ENCODE data around the gene GPSM3. TPM values are rescaled to one million over a fixed set of nuclear protein-coding genes. Genes with fewer than 3 reads are reported as not detected.

The GPSM3 gene, protein sequence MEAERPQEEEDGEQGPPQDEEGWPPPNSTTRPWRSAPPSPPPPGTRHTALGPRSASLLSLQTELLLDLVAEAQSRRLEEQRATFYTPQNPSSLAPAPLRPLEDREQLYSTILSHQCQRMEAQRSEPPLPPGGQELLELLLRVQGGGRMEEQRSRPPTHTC
- total RNA-seq: 10 to 100 TPM; 82.0 to 89.5 TPM
- polyA plus RNA-seq: 136 TPM

- Histone ChIP-seq H3K27ac (ENCODE audit: low read depth, low read length) (peak within 1 kb of the TSS; percentile 85), H3K27me3 (ENCODE audit: insufficient read depth, low read length, poor library complexity, severe bottlenecking) (no peaks in the 10 kb centered on the region), H3K9me3 (ENCODE audit: low read length) (no peaks in the 10 kb centered on the region), H3K4me1 (ENCODE audit: insufficient read depth, low read length) (peaks cover 51% of the 10 kb centered on the region), H3K36me3 (ENCODE audit: insufficient read depth, low read length) (peaks cover 9% of the 10 kb centered on the region), H3K4me3 (ENCODE audit: low read length) (peak within 1 kb of the TSS; percentile 95)
- ChIA-PET CTCF (interaction anchor here (0.8 to 1.5 kb wide), 5 partner anchors 9 to 74 kb away, joined by 3 to 7 read pairs (median 3); no protein-coding TSS in a partner anchor), POLR2A (interaction anchor here (0.8 to 2.3 kb wide), 5 partner anchors 10 to 661 kb away, joined by 3 to 17 read pairs (median 4); partner anchors contain the start of genes AGPAT1, RNF5 and TAP1)
- Mint-ChIP-seq H3K4me3 (peak within 1 kb of the TSS; percentile 92 to 100 (median 96)), H3K4me1 (peaks cover 45 to 68% (median 50%) of the 10 kb centered on the region in 3 donors), H3K27me3 (peaks cover 0 to 2% of the 10 kb centered on the region in 2 donors), H3K36me3 (peaks cover under 1 to 54% (median 8%) of the 10 kb centered on the region in 3 donors), H3K27ac (peak within 1 kb of the TSS; percentile 95 to 99 (median 98)), H3K9me3 (no peaks in the 10 kb centered on the region)
- DNase-seq: peak; percentile 44 to 77 (median 57)
These were observed at the start of gene GPSM3 for GRCh38 chr6:32192608-32193039. Gene GPSM3 (minus strand): TSS chr6:32192643. CDS start chr6:32192513, 130 bp downstream.

- H3K4me1 ChIP-seq (ENCODE audit: insufficient read depth, low read length): peaks cover 6% of the 10 kb centered on the region
- CTCF ChIA-PET: no interaction called here
- H3K4me3 ChIP-seq (ENCODE audit: low read length): no peak overlapping the region
- Mint-ChIP-seq H3K27me3 (peaks cover 3 to 8% of the 10 kb centered on the region in 2 donors), H3K4me3 (no peak overlapping the region), H3K4me1 (peaks cover 6 to 9% (median 7%) of the 10 kb centered on the region in 3 donors), H3K27ac (peak overlapping the region in 3 of 8 donors; percentile 9 to 70 (median 41)), H3K36me3 (no peaks in the 10 kb centered on the region), H3K9me3 (no peaks in the 10 kb centered on the region)
- no peak for DNase-seq
- no peaks in the 10 kb centered on the region for H3K27me3 ChIP-seq (ENCODE audit: insufficient read depth, low read length, poor library complexity, severe bottlenecking)
- POLR2A ChIA-PET: no interaction called here
- no peaks in the 10 kb centered on the region for H3K36me3 ChIP-seq (ENCODE audit: insufficient read depth, low read length)
- H3K9me3 ChIP-seq (ENCODE audit: low read length): no peaks in the 10 kb centered on the region
- H3K27ac ChIP-seq (ENCODE audit: low read depth, low read length): no peak overlapping the region
These were observed 48.2 kb upstream of the GPSM3 start for GRCh38 chr6:32240686-32241085.

DNA sequence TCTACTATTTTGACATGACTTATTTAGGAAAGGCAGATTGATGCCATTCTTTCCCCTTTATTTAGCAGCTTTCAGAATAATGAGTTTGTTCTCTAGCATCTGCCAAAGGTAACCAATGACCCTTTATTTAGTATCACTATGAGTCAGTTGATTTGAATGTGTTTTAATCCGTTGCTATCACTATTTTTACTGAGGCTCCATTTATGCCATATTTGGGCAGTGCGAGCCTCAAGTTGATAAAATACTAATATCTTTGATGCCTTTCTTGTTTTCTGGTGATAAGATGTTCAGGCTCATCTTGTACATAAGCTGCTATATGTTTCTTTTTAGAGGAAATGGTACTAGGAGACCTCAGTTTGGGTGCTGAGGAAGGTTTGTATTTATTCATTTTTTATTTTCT, 47.0 kb upstream of the GPSM3 start:
- H3K27ac ChIP-seq (ENCODE audit: low read depth, low read length): no peak overlapping the region
- no peaks in the 10 kb centered on the region for H3K36me3 Mint-ChIP-seq
- H3K27ac Mint-ChIP-seq: no peak overlapping the region
- no peak for DNase-seq
- ChIA-PET POLR2A (no interaction called here), CTCF (no interaction called here)
- no peak overlapping the region for H3K4me3 Mint-ChIP-seq
- no peaks in the 10 kb centered on the region for H3K36me3 ChIP-seq (ENCODE audit: insufficient read depth, low read length)
- H3K4me1 ChIP-seq (ENCODE audit: insufficient read depth, low read length): no peaks in the 10 kb centered on the region
- H3K4me1 Mint-ChIP-seq: no peaks in the 10 kb centered on the region
- H3K9me3 Mint-ChIP-seq: no peaks in the 10 kb centered on the region
- no peaks in the 10 kb centered on the region for H3K9me3 ChIP-seq (ENCODE audit: low read length)
- peaks cover 4 to 10% of the 10 kb centered on the region in 2 donors for H3K27me3 Mint-ChIP-seq
- no peak overlapping the region for H3K4me3 ChIP-seq (ENCODE audit: low read length)
- H3K27me3 ChIP-seq (ENCODE audit: insufficient read depth, low read length, poor library complexity, severe bottlenecking): no peaks in the 10 kb centered on the region

DNA sequence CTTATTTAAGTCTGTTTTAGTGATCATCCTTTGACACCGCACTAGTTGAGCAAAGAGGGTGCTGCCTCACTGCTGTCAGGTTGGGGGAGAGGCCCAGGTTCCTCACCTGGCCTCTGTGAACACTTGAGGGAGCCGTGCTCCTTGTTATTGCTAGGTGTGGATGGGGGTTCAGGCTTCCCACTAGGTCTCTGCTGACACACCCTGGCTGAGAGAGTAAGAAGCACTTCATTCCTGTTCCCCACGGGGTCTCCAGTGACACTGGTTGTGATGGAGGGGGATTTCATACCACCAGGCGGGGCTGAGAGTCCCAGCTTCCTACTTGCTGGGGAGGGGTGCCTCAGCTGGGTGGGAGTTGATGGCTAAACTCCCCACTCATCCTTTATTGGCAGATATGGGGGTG, 42.5 kb upstream of the GPSM3 start:
- Mint-ChIP-seq H3K4me3 (no peak overlapping the region), H3K9me3 (no peaks in the 10 kb centered on the region), H3K27ac (no peak overlapping the region), H3K27me3 (peaks cover 1 to 10% of the 10 kb centered on the region in 2 donors), H3K4me1 (no peaks in the 10 kb centered on the region), H3K36me3 (no peaks in the 10 kb centered on the region)
- POLR2A ChIA-PET: no interaction called here
- Histone ChIP-seq H3K4me3 (ENCODE audit: low read length) (no peak overlapping the region), H3K4me1 (ENCODE audit: insufficient read depth, low read length) (no peaks in the 10 kb centered on the region), H3K36me3 (ENCODE audit: insufficient read depth, low read length) (no peaks in the 10 kb centered on the region), H3K9me3 (ENCODE audit: low read length) (no peaks in the 10 kb centered on the region), H3K27me3 (ENCODE audit: insufficient read depth, low read length, poor library complexity, severe bottlenecking) (no peaks in the 10 kb centered on the region), H3K27ac (ENCODE audit: low read depth, low read length) (no peak overlapping the region)
- peak in 1 of 5 donors; percentile 7 for DNase-seq
- CTCF ChIA-PET: no interaction called here

- ChIA-PET CTCF (interaction anchor here (0.9 kb wide), 1 partner anchor 19 kb away, joined by 3 read pairs; no protein-coding TSS in a partner anchor), POLR2A (no interaction called here)
- no peaks in the 10 kb centered on the region for H3K27me3 Mint-ChIP-seq
- Histone ChIP-seq H3K4me3 (ENCODE audit: low read length) (no peak overlapping the region), H3K4me1 (ENCODE audit: insufficient read depth, low read length) (peaks cover 11% of the 10 kb centered on the region), H3K36me3 (ENCODE audit: insufficient read depth, low read length) (no peaks in the 10 kb centered on the region), H3K27me3 (ENCODE audit: insufficient read depth, low read length, poor library complexity, severe bottlenecking) (no peaks in the 10 kb centered on the region), H3K27ac (ENCODE audit: low read depth, low read length) (no peak overlapping the region), H3K9me3 (ENCODE audit: low read length) (no peaks in the 10 kb centered on the region)
- H3K36me3 Mint-ChIP-seq: peaks cover 0 to 2% (median 0%) of the 10 kb centered on the region in 3 donors
- no peak overlapping the region for H3K4me3 Mint-ChIP-seq
- H3K27ac Mint-ChIP-seq: no peak overlapping the region
- no peaks in the 10 kb centered on the region for H3K9me3 Mint-ChIP-seq
- no peak for DNase-seq
- H3K4me1 Mint-ChIP-seq: no peaks in the 10 kb centered on the region
These were observed 34.0 kb upstream of the GPSM3 start for GRCh38 chr6:32226434-32226833.

DNA sequence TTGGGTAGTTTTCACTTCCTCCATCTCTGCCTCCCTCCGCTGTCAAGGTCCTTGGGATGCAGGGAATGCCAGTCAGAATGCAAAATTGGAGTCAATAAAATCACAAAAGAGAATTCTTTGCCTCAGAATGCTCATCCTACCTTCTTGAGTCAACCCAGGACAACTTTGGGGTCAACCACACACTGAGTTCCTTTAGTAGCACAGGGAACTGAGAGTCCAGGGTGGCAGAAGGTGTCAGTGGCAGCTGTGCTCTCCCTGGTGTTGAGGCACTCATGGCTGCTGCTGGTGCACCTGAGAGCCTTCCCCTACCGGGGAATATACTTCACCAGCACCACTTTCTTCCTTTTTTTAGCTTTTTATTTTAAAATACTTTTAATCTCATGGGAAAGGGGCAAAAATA, 32.3 kb upstream of the GPSM3 start:
- Mint-ChIP-seq H3K27me3 (no peaks in the 10 kb centered on the region), H3K4me3 (no peak overlapping the region), H3K27ac (no peak overlapping the region), H3K9me3 (no peaks in the 10 kb centered on the region), H3K4me1 (no peaks in the 10 kb centered on the region), H3K36me3 (peaks cover 0 to 2% (median 0%) of the 10 kb centered on the region in 3 donors)
- ChIA-PET POLR2A (no interaction called here), CTCF (no interaction called here)
- H3K4me1 ChIP-seq (ENCODE audit: insufficient read depth, low read length): peaks cover 11% of the 10 kb centered on the region
- no peak overlapping the region for H3K4me3 ChIP-seq (ENCODE audit: low read length)
- no peaks in the 10 kb centered on the region for H3K27me3 ChIP-seq (ENCODE audit: insufficient read depth, low read length, poor library complexity, severe bottlenecking)
- no peak overlapping the region for H3K27ac ChIP-seq (ENCODE audit: low read depth, low read length)
- no peaks in the 10 kb centered on the region for H3K36me3 ChIP-seq (ENCODE audit: insufficient read depth, low read length)
- no peak for DNase-seq
- H3K9me3 ChIP-seq (ENCODE audit: low read length): no peaks in the 10 kb centered on the region

DNA sequence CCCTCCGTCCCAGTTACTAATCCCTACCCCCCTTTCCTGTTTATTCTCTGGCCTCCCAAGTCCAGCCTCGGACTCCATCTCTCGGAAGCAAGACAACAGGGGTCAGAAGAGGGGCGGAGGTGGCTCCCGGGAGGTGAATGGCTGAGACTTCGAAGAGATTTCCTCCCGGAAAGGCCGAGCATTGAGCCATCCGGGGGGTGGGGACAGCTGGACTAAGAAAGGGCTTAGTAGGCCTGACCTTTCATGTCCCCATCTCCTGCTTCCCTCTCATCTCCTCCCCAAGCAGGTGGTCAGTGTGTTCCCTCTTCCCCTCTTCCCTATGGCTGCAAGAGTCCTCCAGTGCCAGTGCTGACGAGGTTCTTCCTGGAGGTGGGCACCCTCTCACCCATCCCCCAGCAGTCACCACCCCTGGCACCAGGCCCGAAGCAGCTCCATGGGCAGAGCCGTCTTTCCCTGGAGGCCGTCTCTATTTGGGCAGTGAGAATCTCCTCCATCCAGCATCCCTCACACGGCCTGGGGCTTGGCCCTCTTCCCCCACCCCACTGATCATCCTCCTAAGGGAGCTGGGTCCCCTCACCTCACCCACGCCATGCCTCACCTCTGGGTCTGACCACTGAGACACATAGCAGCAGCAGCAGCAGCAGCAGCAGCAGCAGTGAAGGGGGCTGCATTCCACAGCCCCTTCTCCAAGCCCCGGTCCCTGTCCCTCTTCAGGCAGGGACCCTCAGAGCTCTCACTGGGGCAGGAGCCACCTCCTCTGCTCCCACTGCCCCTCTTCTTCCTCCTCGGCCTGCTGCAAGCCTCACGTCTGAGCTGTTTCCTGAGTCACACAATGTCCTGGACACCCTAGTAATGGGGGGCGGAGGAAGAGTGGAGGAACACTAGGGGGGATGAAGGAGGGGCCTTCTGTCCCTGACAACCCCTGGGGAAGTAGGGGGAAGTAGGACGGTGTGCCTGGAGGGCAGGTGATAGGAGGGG, 31.1 kb upstream of the GPSM3 start, which contains the start of gene NOTCH4:
NOTCH4 (minus strand) TSS at position 810 of the 978 bp plus-strand sequence; CDS start at position 671, 139 bp downstream.
- Histone ChIP-seq H3K27ac (ENCODE audit: low read depth, low read length) (no peak within 1 kb of the TSS), H3K4me3 (ENCODE audit: low read length) (no peak within 1 kb of the TSS), H3K27me3 (ENCODE audit: insufficient read depth, low read length, poor library complexity, severe bottlenecking) (no peaks in the 10 kb centered on the region), H3K4me1 (ENCODE audit: insufficient read depth, low read length) (peaks cover 11% of the 10 kb centered on the region), H3K9me3 (ENCODE audit: low read length) (no peaks in the 10 kb centered on the region), H3K36me3 (ENCODE audit: insufficient read depth, low read length) (no peaks in the 10 kb centered on the region)
- CTCF ChIA-PET: no interaction called here
- Mint-ChIP-seq H3K4me3 (no peak within 1 kb of the TSS), H3K4me1 (no peaks in the 10 kb centered on the region), H3K27ac (no peak within 1 kb of the TSS), H3K9me3 (no peaks in the 10 kb centered on the region), H3K36me3 (peaks cover 0 to 2% (median 0%) of the 10 kb centered on the region in 3 donors), H3K27me3 (peaks cover 0 to 4% of the 10 kb centered on the region in 2 donors)
- POLR2A ChIA-PET: no interaction called here
- DNase-seq: no peak
